Lower leg skin (tissue), 3 donors: ENCODE results near the gene EPB42.

Experiments used
- CTCF ChIP-seq, 3 donors: fragments of 450-650 bp; IDR thresholded peaks; one replicate each; pipeline ENCODE4 v1.5.1; 2016; ENCODE audit warnings: antibody characterized with exemption in 3 of 3, mild to moderate bottlenecking in 3 of 3, moderate library complexity in 2 of 3
- POLR2A ChIP-seq, 2 donors: fragments of 450-650 bp; IDR thresholded peaks; one replicate each; pipeline ENCODE4 v1.6.1; 2016 to 2017; ENCODE audit warnings: antibody characterized with exemption in 2 of 2, mild to moderate bottlenecking in 1 of 2, moderate library complexity in 1 of 2

- TF ChIP-seq POLR2A (IDR thresholded peaks at IDR 0.05) (no peak), CTCF (IDR thresholded peaks at IDR 0.05) (no peak)
These were observed 31.0 kb upstream of the EPB42 start for GRCh38 chr15:43251871-43252250.
